Lower leg skin (tissue), 4 donors: Measurements from ENCODE around the gene KISS1. TPM values are rescaled to one million over a fixed set of nuclear protein-coding genes. Genes with fewer than 3 reads are reported as not detected.

Experiments
- DNase-seq, 2 donors: peaks; one replicate each; pipeline ENCODE4 v3.0.0-alpha.2; 2019; ENCODE audit warnings: low spot score in 2 of 2
- H3K4me3 ChIP-seq: fragments of 200-600 bp; sonication (generic); 2 replicates; pipeline ENCODE4 v1.5.1; 2017; ENCODE audit warnings: mild to moderate bottlenecking, low read depth; ENCODE audit not compliant: poor library complexity, severe bottlenecking
- POLR2A ChIP-seq, 2 donors: fragments of 450-650 bp; IDR thresholded peaks; one replicate each; pipeline ENCODE4 v1.6.1; 2016 to 2017; ENCODE audit warnings: antibody characterized with exemption in 2 of 2, mild to moderate bottlenecking in 1 of 2, moderate library complexity in 1 of 2
- WGBS, 2 donors: methylation state at CpG; one replicate each; pipeline ENCODE4 v1.1.5; 2018; 5-methylcytosine and 5-hydroxymethylcytosine counted together
- intact Hi-C: fragments of 100-400 bp; cut with DNase I; formaldehyde crosslinking; loops from one replicate; pipeline ENCODE4 v1.15.0; 2023; ENCODE audit warnings: low total_unique reads
- total RNA-seq, 4 donors: library from RNA; depleted of rRNA; stranded (reverse); fragments of >200 nt; gene quantifications; one replicate each; pipeline ENCODE4 v1.1.0, GENCODE V29; 2016
- TF ChIP-seq, protein P1 (sequence below), 3 donors: fragments of 450-650 bp; IDR thresholded peaks; one replicate each; pipeline ENCODE4 v1.5.1; 2016; ENCODE audit warnings: antibody characterized with exemption in 3 of 3, mild to moderate bottlenecking in 3 of 3, moderate library complexity in 2 of 3

KISS1 gene
- total RNA-seq, 4 donors from 2014 or later: not detected

DNA sequence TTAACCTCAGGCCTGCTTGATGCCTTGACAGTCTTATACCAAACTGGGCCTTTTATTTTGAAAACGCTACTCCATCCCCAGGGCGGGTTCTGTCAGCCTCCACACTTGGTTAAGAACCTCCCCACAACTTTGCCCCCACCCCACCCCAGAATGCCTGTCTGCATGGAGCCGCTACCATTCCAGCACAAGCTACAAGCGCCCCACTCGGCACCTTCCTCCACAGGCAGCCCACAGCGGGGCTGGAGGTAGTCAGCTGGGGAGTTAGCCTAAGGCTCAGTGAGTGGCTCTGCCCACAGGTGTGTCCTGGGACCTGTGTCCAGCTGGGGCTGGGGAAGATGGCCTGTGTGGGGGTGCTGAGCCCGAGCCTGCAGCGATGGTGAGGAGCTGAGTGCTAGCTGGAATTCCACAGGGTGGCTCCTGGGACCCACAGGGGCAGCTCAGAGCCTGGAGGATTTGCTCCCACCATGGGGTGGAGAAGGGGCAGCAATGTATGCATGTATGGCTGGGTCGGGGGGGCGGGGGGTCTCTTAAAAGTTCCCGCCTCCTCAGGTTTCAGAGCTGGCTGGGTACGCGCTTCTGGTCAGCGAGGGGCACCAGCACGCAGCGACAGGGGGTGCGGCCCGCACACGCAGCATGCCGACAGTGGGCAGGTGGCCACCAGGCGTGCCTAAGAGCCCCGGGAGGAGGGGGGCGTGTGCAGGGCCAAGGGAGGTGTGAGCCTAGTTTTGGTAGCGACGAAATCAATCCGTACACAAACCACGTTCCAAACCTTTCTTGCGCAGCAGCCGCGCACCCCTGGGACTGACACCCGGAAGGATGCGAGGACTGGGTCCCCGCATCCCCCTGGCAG lies 45.4 kb downstream of the KISS1 start:
- intact Hi-C loops: no loop called here
- WGBS, 2 donors: 12 to 19% methylated on average over 23 to 25 of the region's 33 CpGs
- TF ChIP-seq POLR2A (IDR thresholded peaks at IDR 0.05): no peak
- TF ChIP-seq, protein P1, sequence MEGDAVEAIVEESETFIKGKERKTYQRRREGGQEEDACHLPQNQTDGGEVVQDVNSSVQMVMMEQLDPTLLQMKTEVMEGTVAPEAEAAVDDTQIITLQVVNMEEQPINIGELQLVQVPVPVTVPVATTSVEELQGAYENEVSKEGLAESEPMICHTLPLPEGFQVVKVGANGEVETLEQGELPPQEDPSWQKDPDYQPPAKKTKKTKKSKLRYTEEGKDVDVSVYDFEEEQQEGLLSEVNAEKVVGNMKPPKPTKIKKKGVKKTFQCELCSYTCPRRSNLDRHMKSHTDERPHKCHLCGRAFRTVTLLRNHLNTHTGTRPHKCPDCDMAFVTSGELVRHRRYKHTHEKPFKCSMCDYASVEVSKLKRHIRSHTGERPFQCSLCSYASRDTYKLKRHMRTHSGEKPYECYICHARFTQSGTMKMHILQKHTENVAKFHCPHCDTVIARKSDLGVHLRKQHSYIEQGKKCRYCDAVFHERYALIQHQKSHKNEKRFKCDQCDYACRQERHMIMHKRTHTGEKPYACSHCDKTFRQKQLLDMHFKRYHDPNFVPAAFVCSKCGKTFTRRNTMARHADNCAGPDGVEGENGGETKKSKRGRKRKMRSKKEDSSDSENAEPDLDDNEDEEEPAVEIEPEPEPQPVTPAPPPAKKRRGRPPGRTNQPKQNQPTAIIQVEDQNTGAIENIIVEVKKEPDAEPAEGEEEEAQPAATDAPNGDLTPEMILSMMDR (IDR thresholded peaks at IDR 0.05): no peak
- DNase-seq: peak; percentile 67 to 93
- H3K4me3 ChIP-seq: peak overlapping the region; percentile 62

DNA sequence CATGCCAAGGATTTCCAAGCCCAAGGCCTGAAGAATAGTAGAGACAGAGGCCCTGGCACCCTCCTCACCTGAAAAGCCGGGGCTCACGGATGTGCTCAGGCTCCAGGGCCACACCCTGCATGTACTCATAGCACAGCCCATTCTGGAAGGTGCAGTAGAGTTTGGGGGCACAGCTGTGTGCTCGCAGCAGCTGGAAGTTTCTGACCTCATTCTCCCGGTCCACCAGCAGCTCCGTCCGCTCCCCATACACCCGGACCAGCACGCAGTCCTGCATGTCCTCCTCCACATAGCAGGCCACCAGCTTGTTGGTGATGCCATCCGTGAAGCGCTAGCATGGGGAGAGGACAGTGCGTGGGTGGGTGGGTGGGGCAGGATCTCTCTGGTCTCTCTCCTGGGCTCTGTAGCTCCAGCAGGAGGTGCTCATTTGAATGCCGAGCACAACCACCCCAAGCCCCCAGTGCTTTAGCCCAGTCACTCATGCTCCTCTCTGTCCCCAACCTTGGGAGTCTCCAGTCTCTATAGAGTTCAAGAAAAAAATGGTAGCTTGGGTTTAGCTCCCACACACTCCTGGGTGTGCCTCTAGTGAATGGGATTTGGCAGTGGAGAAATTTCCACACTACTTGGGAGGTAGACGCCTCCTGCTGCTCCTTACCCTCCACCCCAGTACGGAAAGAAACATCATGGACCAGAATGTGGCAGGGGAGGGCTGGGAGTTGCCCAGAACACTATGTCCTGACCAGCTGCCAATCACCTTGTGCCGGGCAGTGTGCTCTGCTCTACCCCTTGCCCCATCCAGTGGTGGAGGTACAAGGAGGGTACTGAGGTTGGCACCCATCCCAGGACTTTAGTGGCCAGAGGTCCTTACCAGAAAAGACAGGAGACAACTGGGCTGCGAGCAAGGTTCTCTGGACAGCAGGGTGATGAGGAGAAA lies 46.4 kb downstream of the KISS1 start:
- WGBS, 2 donors: 59 to 73% methylated on average over 13 to 16 of the region's 16 CpGs
- no peak overlapping the region for H3K4me3 ChIP-seq
- TF ChIP-seq, protein P1 (IDR thresholded peaks at IDR 0.05): no peak
- no peak for TF ChIP-seq POLR2A (IDR thresholded peaks at IDR 0.05)
- intact Hi-C loops: no loop called here
- DNase-seq: peak in 1 of 2 donors; percentile 60

DNA sequence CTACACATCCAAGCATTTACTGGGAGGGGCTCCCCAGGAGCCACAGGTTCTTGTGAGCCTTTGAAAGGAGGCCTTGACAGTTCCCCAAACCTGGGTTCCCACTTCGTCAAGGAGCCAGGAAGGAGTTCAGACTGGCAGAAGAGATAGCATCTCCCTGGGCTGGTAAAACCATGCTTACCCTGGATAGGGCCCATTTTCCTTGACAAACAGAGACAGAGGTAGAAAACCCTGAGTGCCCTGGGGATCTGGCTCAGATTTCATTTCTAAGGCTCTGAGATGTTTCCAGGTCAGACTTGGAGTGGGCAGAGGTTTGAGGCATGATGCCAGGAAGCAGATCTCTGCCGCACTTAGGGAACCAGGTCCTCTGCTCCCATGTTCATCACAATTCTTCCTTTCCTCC lies 47.2 kb downstream of the KISS1 start:
- no peak overlapping the region for H3K4me3 ChIP-seq
- no peak for DNase-seq
- 44 to 50% methylated on average over 2 of the region's 2 CpGs for WGBS, 2 donors
- TF ChIP-seq POLR2A (IDR thresholded peaks at IDR 0.05): no peak
- TF ChIP-seq, protein P1 (IDR thresholded peaks at IDR 0.05): no peak
- intact Hi-C loops: no loop called here

DNA sequence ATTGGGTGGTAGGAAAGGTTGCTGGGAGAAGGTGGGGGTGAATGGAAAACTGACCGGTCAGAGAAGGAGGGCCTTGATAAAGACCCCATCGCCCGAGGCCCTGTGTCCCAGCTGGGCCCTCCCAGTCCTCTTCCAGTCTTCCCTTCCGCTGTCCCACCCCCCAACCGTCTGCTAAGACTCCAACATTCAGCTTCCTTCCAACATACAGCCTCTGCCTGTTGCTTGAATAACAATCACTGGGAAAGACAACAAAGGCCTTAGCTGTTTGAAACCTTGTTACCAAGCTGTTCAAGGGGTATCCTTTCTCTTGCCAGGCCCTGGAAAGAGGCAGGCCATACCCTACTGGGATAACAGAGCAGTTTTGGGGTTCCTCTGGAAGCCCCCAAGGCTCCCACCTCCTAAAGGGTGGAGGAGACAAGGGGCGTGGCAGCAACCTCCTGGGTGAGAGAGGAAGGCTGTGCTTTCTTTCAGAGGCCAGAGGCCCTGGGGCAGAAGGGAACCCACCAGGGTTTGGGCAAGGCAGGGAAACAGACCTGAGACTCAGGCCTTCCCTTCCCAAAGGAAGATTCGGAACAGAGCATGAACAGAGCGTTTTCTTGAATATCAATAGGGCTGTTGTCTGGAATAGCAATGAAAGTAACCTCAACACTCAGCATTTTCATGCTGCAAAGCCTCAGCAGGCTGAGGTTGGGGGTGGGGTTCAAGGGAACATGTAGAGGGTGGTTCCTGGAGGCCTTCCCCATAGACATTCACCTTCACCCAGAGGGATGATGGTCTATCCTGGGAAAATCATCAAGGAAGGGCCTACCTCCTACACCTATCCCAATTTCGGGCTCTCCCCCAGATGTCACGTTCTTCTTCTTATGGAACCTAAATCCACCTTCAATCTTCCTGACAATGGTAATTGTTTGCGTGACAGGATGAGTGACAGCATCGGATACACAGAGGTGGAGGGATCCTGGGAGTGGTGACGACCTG lies 48.6 kb downstream of the KISS1 start:
- 89 to 92% methylated on average over 13 of the region's 13 CpGs for WGBS, 2 donors
- TF ChIP-seq, protein P1 (IDR thresholded peaks at IDR 0.05): no peak
- no peak for TF ChIP-seq POLR2A (IDR thresholded peaks at IDR 0.05)
- intact Hi-C loops: no loop called here
- DNase-seq: no peak
- no peak overlapping the region for H3K4me3 ChIP-seq

DNA sequence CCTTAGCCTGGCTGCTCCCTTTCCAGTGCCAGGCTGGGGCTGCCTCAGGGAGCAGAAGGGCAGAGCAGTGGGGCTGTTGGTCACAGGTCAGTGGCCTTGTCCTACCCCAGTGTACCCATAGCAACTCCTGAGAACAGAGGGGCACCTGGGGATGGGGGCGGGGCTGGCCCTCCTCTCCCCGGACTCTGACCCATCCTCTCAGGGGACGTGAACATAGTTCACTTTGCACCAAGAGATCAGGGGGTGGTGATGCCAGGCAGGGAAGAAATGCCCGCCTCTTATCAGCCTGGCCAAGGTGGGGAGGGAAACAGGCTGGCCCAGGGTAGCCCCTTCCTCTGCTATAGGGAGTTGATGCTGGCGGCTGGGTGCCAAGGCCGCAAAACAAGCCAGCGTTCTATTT lies 49.3 kb downstream of the KISS1 start:
- no peak overlapping the region for H3K4me3 ChIP-seq
- DNase-seq: no peak
- no peak for TF ChIP-seq POLR2A (IDR thresholded peaks at IDR 0.05)
- TF ChIP-seq, protein P1 (IDR thresholded peaks at IDR 0.05): no peak
- intact Hi-C loops: no loop called here
- WGBS, 2 donors: 84 to 86% methylated on average over 7 of the region's 7 CpGs
